Measurements from ENCODE around the gene RNF213.
"Not testable (repeated sequence)": the region's sequence is repeated elsewhere in the genome, so short reads cannot be mapped to it uniquely, and the experiment has no call there.

The RNF213 gene

GRCh38 chr17:80270836-80271235 lies 10.2 kb downstream of the RNF213 start:
- DNase-seq (ENCODE audit: low read depth), result no peak

- DNase-seq (ENCODE audit: low read depth), result no peak
Measured at GRCh38 chr17:80272366-80272765, 11.7 kb downstream of the RNF213 start.

GRCh38 chr17:80274331-80274730 lies 13.7 kb downstream of the RNF213 start:
- no peak for DNase-seq (ENCODE audit: low read depth)

- DNase-seq (ENCODE audit: low read depth), result no peak
Measured at GRCh38 chr17:80274871-80275449, 14.3 kb downstream of the RNF213 start.

- not testable (repeated sequence) for DNase-seq (ENCODE audit: low read depth)
Measured at GRCh38 chr17:80275857-80276256, 15.2 kb downstream of the RNF213 start.

GRCh38 chr17:80277751-80278671 lies 17.4 kb downstream of the RNF213 start:
- no peak for DNase-seq (ENCODE audit: low read depth)

- no peak for DNase-seq (ENCODE audit: low read depth)
Measured at GRCh38 chr17:80279895-80280294, 19.2 kb downstream of the RNF213 start.

GRCh38 chr17:80281516-80281915 lies 20.9 kb downstream of the RNF213 start:
- DNase-seq (ENCODE audit: low read depth), result no peak

GRCh38 chr17:80283116-80283852 lies 22.6 kb downstream of the RNF213 start:
- DNase-seq (ENCODE audit: low read depth), result no peak

GRCh38 chr17:80284631-80285030 lies 24.0 kb downstream of the RNF213 start:
- no peak for DNase-seq (ENCODE audit: low read depth)

- no peak for DNase-seq (ENCODE audit: low read depth)
Measured at GRCh38 chr17:80285237-80285920, 24.7 kb downstream of the RNF213 start.

- no peak for DNase-seq (ENCODE audit: low read depth)
Measured at GRCh38 chr17:80286638-80286960, 25.9 kb downstream of the RNF213 start.

GRCh38 chr17:80287038-80287437 lies 26.4 kb downstream of the RNF213 start:
- DNase-seq (ENCODE audit: low read depth), result no peak

- no peak for DNase-seq (ENCODE audit: low read depth)
Measured at GRCh38 chr17:80287806-80288567, 27.3 kb downstream of the RNF213 start.

GRCh38 chr17:80289616-80290015 lies 29.0 kb downstream of the RNF213 start:
- DNase-seq (ENCODE audit: low read depth), result no peak

GRCh38 chr17:80290156-80290555 lies 29.5 kb downstream of the RNF213 start:
- no peak for DNase-seq (ENCODE audit: low read depth)

- DNase-seq (ENCODE audit: low read depth), result no peak
Measured at GRCh38 chr17:80291260-80291659, 30.6 kb downstream of the RNF213 start.

- DNase-seq (ENCODE audit: low read depth), result no peak
Measured at GRCh38 chr17:80291691-80292487, 31.2 kb downstream of the RNF213 start.

GRCh38 chr17:80292521-80292971 lies 31.9 kb downstream of the RNF213 start:
- DNase-seq (ENCODE audit: low read depth), result no peak

- no peak for DNase-seq (ENCODE audit: low read depth)
Measured at GRCh38 chr17:80294210-80294609, 33.6 kb downstream of the RNF213 start.

GRCh38 chr17:80294653-80295052 lies 34.0 kb downstream of the RNF213 start:
- DNase-seq (ENCODE audit: low read depth), result no peak

All from activated T-helper 1 cell treated with Interleukin-2 at 50 U/mL for 16 hours (primary cell).